ENCODE measurements around the gene MTHFD1.

MTHFD1 gene

DNA sequence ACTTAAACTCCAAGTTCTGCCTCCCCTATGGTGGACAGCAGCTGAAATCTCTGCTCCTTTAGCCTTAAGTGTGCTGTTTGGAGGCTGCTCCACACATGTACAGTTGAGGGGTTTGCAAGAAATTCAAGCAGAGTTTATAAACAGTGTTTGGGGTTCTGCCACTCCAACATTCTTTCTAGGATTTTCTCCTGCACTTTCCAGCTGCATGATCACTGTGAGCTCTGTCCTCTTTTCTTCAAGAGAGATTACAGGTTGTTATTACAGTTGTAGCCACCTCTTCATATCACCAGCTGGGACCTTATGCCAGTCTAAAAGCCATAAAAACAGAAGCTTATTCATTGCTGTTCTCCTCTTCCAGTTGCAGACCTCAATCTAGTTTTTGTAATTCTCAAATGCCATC lies 107.1 kb downstream of the MTHFD1 start:
- DNase-seq (ENCODE audit: low read depth): no peak
- no peak overlapping the region for H3K4me3 ChIP-seq (ENCODE audit: low read length)
- TF ChIP-seq, protein P1, sequence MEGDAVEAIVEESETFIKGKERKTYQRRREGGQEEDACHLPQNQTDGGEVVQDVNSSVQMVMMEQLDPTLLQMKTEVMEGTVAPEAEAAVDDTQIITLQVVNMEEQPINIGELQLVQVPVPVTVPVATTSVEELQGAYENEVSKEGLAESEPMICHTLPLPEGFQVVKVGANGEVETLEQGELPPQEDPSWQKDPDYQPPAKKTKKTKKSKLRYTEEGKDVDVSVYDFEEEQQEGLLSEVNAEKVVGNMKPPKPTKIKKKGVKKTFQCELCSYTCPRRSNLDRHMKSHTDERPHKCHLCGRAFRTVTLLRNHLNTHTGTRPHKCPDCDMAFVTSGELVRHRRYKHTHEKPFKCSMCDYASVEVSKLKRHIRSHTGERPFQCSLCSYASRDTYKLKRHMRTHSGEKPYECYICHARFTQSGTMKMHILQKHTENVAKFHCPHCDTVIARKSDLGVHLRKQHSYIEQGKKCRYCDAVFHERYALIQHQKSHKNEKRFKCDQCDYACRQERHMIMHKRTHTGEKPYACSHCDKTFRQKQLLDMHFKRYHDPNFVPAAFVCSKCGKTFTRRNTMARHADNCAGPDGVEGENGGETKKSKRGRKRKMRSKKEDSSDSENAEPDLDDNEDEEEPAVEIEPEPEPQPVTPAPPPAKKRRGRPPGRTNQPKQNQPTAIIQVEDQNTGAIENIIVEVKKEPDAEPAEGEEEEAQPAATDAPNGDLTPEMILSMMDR (conservative IDR thresholded peaks at IDR 0.05; ENCODE audit: low read length): no peak

DNA sequence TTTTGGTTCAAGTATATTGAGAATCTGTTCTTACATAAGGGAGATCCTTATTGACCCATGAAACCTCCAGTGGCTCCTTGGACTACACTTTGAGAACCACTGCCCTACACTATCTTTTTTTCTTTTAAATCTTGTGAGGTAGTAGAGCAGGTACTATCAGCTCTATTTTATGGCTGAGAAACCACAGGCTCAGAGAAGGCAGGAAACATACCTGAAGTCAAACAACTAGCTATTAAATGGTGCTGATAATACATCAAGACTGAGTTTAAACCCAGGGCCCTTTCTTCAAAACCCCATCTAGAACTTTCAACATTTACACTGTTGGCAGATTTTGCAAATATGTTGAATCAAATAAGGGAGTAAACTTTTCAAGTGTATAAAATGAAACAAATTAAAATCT lies 108.6 kb downstream of the MTHFD1 start:
- no peak overlapping the region for H3K4me3 ChIP-seq (ENCODE audit: low read length)
- TF ChIP-seq, protein P1 (conservative IDR thresholded peaks at IDR 0.05; ENCODE audit: low read length): no peak
- no peak for DNase-seq (ENCODE audit: low read depth)

DNA sequence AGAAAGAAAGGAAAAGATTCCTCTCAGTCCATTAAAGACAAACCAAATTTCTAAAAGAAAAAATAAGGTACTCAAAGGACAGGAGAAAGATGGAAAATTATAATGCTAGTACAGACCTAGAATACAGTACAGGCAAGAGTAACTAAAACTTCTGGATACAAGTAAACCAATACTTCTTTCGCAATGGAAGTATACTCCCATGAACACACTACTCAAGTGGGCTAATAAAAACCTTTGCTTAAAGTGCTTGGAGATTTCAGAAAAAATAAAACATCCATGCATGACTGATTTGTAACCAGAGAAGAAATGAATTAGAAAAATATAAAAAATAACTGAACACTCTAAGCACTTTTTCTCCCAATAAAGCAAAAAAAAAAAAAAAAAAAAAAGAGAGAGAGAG lies 111.9 kb downstream of the MTHFD1 start:
- DNase-seq (ENCODE audit: low read depth): peak; percentile 29
- TF ChIP-seq, protein P1 (conservative IDR thresholded peaks at IDR 0.05; ENCODE audit: low read length): no peak
- no peak overlapping the region for H3K4me3 ChIP-seq (ENCODE audit: low read length)

DNA sequence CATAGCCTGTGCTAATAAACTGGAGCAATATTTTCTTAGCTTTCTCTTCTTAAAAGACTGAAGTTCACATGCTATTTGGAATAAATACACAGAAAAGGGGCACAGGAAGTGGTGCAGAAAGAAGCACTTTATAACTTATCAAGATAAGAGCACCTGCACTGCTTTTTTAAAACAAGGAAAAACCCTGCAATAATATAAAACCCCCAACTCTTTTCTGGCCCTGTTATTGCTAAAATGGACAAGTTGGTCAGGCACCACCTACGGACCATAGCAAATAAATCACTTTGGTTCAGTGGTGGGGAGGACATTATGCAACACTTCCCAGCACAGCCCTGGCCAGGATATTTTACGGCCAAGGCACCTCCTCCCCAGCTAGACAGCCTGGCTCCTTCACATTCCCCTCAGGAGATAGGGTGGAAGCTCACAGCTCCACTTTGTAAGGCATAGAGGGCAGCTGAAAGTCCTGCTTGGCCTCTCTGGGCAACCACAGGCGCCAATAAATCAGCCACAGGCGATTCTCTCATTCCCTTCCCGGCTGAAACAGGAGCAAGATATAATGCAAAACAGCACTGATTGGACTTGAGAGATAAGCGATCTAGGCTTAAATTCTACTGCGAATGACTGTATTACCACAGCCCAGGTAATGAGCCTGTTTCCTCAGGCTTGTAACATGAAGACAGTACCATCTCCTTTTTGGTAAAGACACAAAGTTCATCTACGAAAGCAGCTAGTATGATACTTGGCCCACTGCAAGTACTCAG lies 113.4 kb downstream of the MTHFD1 start:
- TF ChIP-seq, protein P1 (conservative IDR thresholded peaks at IDR 0.05; ENCODE audit: low read length): no peak; the same call in 1 of the 2 replicates
- peak; percentile 83 for DNase-seq (ENCODE audit: low read depth)
- H3K4me3 ChIP-seq (ENCODE audit: low read length): peak overlapping the region; percentile 94

DNA sequence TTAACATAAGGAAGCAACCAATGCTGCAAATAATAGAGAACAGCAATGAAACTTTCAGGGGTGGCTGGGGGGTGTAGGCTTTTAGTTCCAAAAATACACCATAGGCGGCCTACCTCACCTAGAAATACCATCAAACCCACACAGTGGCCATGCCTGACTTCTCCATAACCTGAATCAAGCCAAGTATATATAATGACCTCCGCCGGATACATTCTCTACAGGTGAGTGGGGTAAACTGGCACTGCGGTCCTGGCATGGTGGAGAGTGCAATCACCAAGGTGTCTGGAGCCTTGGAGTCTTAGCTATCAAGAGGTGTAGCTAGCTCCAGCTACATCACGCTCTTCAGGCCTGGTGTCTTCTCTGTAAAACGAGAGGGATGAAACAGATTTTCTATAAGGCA lies 114.3 kb downstream of the MTHFD1 start:
- TF ChIP-seq, protein P1 (conservative IDR thresholded peaks at IDR 0.05; ENCODE audit: low read length): no peak
- H3K4me3 ChIP-seq (ENCODE audit: low read length): peak overlapping the region; percentile 94
- DNase-seq (ENCODE audit: low read depth): no peak

DNA sequence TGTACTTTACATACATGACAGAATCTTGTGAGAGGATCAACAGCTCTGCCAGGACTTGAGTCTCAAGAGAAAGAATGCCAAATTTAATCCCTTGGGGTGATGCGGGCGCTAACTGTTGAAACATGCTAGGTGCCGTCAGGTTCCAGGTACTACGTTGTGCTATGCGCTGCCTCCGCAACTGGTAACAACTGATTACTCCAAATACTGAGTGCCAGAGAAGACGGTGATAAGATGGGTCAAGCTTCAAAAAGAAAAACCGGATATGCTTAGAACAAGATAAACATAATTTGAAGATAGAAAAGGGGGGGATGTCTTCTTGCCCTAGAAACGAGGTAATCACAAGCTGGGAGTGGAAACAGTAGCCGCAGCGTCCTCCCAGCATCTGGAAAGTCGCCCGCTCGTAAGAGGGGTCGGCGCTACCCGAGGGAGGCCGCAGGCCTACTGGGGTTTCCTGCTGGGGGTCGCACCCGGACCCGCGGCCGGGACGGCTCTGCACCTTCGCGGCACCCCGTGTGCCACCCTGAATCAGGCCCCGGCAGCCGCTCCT lies 114.8 kb downstream of the MTHFD1 start:
- peak; percentile 13 for DNase-seq (ENCODE audit: low read depth)
- H3K4me3 ChIP-seq (ENCODE audit: low read length): peak overlapping the region; percentile 94
- TF ChIP-seq, protein P1 (conservative IDR thresholded peaks at IDR 0.05; ENCODE audit: low read length): no peak
